Sigmoid colon (tissue), 4 donors: ENCODE data around the gene PLEKHA7.

Source experiments
- CTCF ChIP-seq, 4 experiments: fragments of 450-650 bp in 3 of 4; fragments of 200-600 bp in 1 of 4; IDR thresholded peaks; one replicate each; pipeline ENCODE4 v1.5.1; 2016 to 2019; ENCODE audit warnings: antibody characterized with exemption in 4 of 4, mild to moderate bottlenecking in 3 of 4, moderate library complexity in 2 of 4
- EP300 ChIP-seq, 4 donors: sonication (generic); formaldehyde crosslinking; IDR thresholded peaks; one replicate each; pipeline ENCODE4 v1.6.1; 2017; ENCODE audit warnings: antibody characterized with exemption in 4 of 4

GRCh38 chr11:16787035-16787742 is 227.0 kb downstream of the PLEKHA7 start:
- no peak for TF ChIP-seq EP300 (IDR thresholded peaks at IDR 0.05)
- no peak for TF ChIP-seq CTCF (IDR thresholded peaks at IDR 0.05)
